WTC11 (cell line): ENCODE measurements around the gene DNTT. TPM values are rescaled to one million over a fixed set of nuclear protein-coding genes. Genes with fewer than 3 reads are reported as not detected.

Experiments
- ATAC-seq: fragments of 200-7000 bp; cut with Tn5 transposase; 2 replicates; pipeline ENCODE4 v1.10.0; 2021; ENCODE audit warnings: mild to moderate bottlenecking, moderate library complexity
- CTCF ChIA-PET: fragments of 300-600 bp; sonication (Branson Sonifier 250); formaldehyde crosslinking; loops from one replicate; lab custom pipeline; 2021; ENCODE audit warnings: antibody characterized with exemption; lab: Charles Lee
- POLR2A ChIA-PET: fragments of 350-600 bp; sonication (Branson Sonifier 250); formaldehyde crosslinking; loops from one replicate; lab custom pipeline; 2021; ENCODE audit warnings: antibody characterized with exemption; lab: Charles Lee
- DNase-seq: peaks from one replicate; pipeline ENCODE4 v3.0.0; 2021; ENCODE audit warnings: low spot score
- H3K27ac Mint-ChIP-seq: 2 replicates; pipeline ENCODE4 v1.8.0; 2021; ENCODE audit warnings: mixed read lengths
- H3K27me3 Mint-ChIP-seq: 2 replicates; pipeline ENCODE4 v1.8.0; 2021; ENCODE audit warnings: low read depth, mild to moderate bottlenecking, moderate library complexity, mixed read lengths
- H3K36me3 Mint-ChIP-seq: 2 replicates; pipeline ENCODE4 v1.8.0; 2021; ENCODE audit warnings: mixed read lengths
- H3K4me1 Mint-ChIP-seq: 2 replicates; pipeline ENCODE4 v1.8.0; 2022; ENCODE audit warnings: mixed read lengths
- H3K4me3 Mint-ChIP-seq: 2 replicates; pipeline ENCODE4 v1.8.0; 2021; ENCODE audit warnings: mild to moderate bottlenecking, moderate library complexity, mixed read lengths
- H3K9me3 Mint-ChIP-seq: 2 replicates; pipeline ENCODE4 v1.8.0; 2021; ENCODE audit warnings: mixed read lengths
- JUN ChIP-seq: sonication (generic); formaldehyde crosslinking; IDR thresholded peaks from 2 replicates; pipeline ENCODE4 v1.8.0; 2023; ENCODE audit warnings: mild to moderate bottlenecking, missing genetic modification reagents
- NR1H2 ChIP-seq: sonication (generic); formaldehyde crosslinking; IDR thresholded peaks from 2 replicates; pipeline ENCODE4 v1.9.0; 2021; ENCODE audit warnings: mild to moderate bottlenecking, moderate library complexity, missing genetic modification reagents
- SMAD4 ChIP-seq: sonication (generic); formaldehyde crosslinking; IDR thresholded peaks from 2 replicates; pipeline ENCODE4 v1.8.0; 2022; ENCODE audit warnings: mild to moderate bottlenecking, missing genetic modification reagents
- SOX15 ChIP-seq: fragments of 250-450 bp; sonication (Bioruptor Pico); IDR thresholded peaks from 2 replicates; pipeline ENCODE4 v1.9.0; 2021; ENCODE audit warnings: mild to moderate bottlenecking
- TCF7 ChIP-seq: sonication (generic); formaldehyde crosslinking; IDR thresholded peaks from 2 replicates; pipeline ENCODE4 v1.8.0; 2022; ENCODE audit warnings: mild to moderate bottlenecking, low read depth, missing genetic modification reagents, moderate library complexity
- ZNF263 ChIP-seq: sonication (generic); formaldehyde crosslinking; IDR thresholded peaks from 2 replicates; pipeline ENCODE4 v1.8.1; 2022; ENCODE audit warnings: low read depth, mild to moderate bottlenecking, moderate library complexity, missing genetic modification reagents
- ZNF317 ChIP-seq: sonication (generic); formaldehyde crosslinking; IDR thresholded peaks from 2 replicates; pipeline ENCODE4 v1.8.1; 2023; ENCODE audit warnings: low read depth, mild to moderate bottlenecking, moderate library complexity, missing genetic modification reagents, borderline replicate concordance
- ZNF423 ChIP-seq: fragments of 250-450 bp; sonication (Bioruptor Pico); IDR thresholded peaks from 2 replicates; pipeline ENCODE4 v2.1.2; 2022; ENCODE audit warnings: mild to moderate bottlenecking, moderate library complexity
- ZNF671 ChIP-seq: fragments of 250-450 bp; sonication (Bioruptor Pico); IDR thresholded peaks from 2 replicates; pipeline ENCODE4 v1.8.0; 2021; ENCODE audit warnings: mild to moderate bottlenecking
- total RNA-seq: library from RNA; stranded (reverse); gene quantifications from 3 replicates; pipeline ENCODE4 v1.2.3, GENCODE V29; 2021
- TF ChIP-seq, protein P1 (sequence below): sonication (generic); formaldehyde crosslinking; IDR thresholded peaks from 2 replicates; pipeline ENCODE4 v1.8.1; 2023; ENCODE audit warnings: mild to moderate bottlenecking, missing genetic modification reagents
- TF ChIP-seq, protein P2 (sequence below): sonication (generic); formaldehyde crosslinking; conservative IDR thresholded peaks from 2 replicates; pipeline ENCODE4 v1.8.1; 2023; ENCODE audit warnings: mild to moderate bottlenecking, low read depth, missing genetic modification reagents, moderate library complexity
- TF ChIP-seq, protein P3 (sequence below): sonication (generic); formaldehyde crosslinking; IDR thresholded peaks from 2 replicates; pipeline ENCODE4 v1.8.0; 2022; ENCODE audit warnings: mild to moderate bottlenecking, missing genetic modification reagents
- TF ChIP-seq, protein P4 (sequence below): fragments of 200-600 bp; IDR thresholded peaks from 2 replicates; pipeline ENCODE4 v1.8.0; 2022; ENCODE audit warnings: antibody characterized with exemption
- TF ChIP-seq, protein P5 (sequence below): fragments of 250-450 bp; sonication (Bioruptor Pico); IDR thresholded peaks from 2 replicates; pipeline ENCODE4 v1.8.0; 2021; ENCODE audit warnings: mild to moderate bottlenecking
- TF ChIP-seq, protein P6 (sequence below): sonication (generic); formaldehyde crosslinking; IDR thresholded peaks from 2 replicates; pipeline ENCODE4 v1.8.1; 2022; ENCODE audit warnings: low read depth, missing genetic modification reagents, borderline replicate concordance
- TF ChIP-seq, protein P7 (sequence below): fragments of 250-450 bp; sonication (Bioruptor Pico); IDR thresholded peaks from 2 replicates; pipeline ENCODE4 v1.9.0; 2021; ENCODE audit warnings: mild to moderate bottlenecking

DNTT gene
- total RNA-seq, 1 experiment from 2014 or later, result not detected

DNA sequence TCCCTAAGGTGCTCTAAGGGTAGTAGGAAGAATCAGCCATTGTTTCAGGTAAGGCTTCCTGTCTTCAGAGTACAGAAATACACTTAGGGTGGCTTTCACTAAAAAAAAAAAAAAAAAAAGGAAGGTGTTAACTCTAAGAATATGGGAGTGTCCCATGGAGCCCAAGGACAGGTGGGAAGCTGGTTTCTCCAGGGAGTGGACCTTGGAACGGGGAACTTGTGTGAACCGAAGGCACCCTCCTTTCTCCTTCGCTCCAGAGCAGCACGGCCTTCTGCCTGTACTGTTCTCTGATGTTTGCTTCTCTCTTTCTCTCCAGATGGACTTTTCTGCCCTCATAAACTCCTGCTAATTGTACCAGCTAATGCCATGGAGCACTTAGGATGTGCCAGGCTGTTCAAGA is 48.3 kb downstream of the DNTT start:
- Mint-ChIP-seq H3K4me3 (no peak overlapping the region), H3K4me1 (peaks cover 20% of the 10 kb centered on the region), H3K36me3 (peaks cover 5% of the 10 kb centered on the region), H3K9me3 (peaks cover 10% of the 10 kb centered on the region; the same call in 1 of the 2 replicates), H3K27ac (no peak overlapping the region)
- no peak for ATAC-seq
- no peak for DNase-seq
- CTCF ChIA-PET, result interaction anchor here (1.0 to 1.4 kb wide), 5 partner anchors 12 to 61 kb away, joined by 3 to 9 read pairs (median 3); no protein-coding TSS in a partner anchor
- TF ChIP-seq, protein P1, sequence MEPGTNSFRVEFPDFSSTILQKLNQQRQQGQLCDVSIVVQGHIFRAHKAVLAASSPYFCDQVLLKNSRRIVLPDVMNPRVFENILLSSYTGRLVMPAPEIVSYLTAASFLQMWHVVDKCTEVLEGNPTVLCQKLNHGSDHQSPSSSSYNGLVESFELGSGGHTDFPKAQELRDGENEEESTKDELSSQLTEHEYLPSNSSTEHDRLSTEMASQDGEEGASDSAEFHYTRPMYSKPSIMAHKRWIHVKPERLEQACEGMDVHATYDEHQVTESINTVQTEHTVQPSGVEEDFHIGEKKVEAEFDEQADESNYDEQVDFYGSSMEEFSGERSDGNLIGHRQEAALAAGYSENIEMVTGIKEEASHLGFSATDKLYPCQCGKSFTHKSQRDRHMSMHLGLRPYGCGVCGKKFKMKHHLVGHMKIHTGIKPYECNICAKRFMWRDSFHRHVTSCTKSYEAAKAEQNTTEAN (CRISPR knock-in tag), result no peak
- no peak for TF ChIP-seq ZNF671 (CRISPR knock-in tag)
- TF ChIP-seq TCF7, result no peak
- TF ChIP-seq, protein P2, sequence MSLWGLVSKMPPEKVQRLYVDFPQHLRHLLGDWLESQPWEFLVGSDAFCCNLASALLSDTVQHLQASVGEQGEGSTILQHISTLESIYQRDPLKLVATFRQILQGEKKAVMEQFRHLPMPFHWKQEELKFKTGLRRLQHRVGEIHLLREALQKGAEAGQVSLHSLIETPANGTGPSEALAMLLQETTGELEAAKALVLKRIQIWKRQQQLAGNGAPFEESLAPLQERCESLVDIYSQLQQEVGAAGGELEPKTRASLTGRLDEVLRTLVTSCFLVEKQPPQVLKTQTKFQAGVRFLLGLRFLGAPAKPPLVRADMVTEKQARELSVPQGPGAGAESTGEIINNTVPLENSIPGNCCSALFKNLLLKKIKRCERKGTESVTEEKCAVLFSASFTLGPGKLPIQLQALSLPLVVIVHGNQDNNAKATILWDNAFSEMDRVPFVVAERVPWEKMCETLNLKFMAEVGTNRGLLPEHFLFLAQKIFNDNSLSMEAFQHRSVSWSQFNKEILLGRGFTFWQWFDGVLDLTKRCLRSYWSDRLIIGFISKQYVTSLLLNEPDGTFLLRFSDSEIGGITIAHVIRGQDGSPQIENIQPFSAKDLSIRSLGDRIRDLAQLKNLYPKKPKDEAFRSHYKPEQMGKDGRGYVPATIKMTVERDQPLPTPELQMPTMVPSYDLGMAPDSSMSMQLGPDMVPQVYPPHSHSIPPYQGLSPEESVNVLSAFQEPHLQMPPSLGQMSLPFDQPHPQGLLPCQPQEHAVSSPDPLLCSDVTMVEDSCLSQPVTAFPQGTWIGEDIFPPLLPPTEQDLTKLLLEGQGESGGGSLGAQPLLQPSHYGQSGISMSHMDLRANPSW (CRISPR knock-in tag), result no peak
- TF ChIP-seq ZNF423 (CRISPR knock-in tag), result no peak
- TF ChIP-seq SMAD4, result no peak
- TF ChIP-seq NR1H2 (CRISPR knock-in tag), result no peak
- TF ChIP-seq ZNF263 (CRISPR knock-in tag), result no peak
- TF ChIP-seq, protein P3, sequence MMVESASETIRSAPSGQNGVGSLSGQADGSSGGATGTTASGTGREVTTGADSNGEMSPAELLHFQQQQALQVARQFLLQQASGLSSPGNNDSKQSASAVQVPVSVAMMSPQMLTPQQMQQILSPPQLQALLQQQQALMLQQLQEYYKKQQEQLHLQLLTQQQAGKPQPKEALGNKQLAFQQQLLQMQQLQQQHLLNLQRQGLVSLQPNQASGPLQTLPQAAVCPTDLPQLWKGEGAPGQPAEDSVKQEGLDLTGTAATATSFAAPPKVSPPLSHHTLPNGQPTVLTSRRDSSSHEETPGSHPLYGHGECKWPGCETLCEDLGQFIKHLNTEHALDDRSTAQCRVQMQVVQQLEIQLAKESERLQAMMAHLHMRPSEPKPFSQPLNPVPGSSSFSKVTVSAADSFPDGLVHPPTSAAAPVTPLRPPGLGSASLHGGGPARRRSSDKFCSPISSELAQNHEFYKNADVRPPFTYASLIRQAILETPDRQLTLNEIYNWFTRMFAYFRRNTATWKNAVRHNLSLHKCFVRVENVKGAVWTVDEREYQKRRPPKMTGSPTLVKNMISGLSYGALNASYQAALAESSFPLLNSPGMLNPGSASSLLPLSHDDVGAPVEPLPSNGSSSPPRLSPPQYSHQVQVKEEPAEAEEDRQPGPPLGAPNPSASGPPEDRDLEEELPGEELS (CRISPR knock-in tag), result no peak
- TF ChIP-seq SOX15, result no peak
- TF ChIP-seq, protein P4, sequence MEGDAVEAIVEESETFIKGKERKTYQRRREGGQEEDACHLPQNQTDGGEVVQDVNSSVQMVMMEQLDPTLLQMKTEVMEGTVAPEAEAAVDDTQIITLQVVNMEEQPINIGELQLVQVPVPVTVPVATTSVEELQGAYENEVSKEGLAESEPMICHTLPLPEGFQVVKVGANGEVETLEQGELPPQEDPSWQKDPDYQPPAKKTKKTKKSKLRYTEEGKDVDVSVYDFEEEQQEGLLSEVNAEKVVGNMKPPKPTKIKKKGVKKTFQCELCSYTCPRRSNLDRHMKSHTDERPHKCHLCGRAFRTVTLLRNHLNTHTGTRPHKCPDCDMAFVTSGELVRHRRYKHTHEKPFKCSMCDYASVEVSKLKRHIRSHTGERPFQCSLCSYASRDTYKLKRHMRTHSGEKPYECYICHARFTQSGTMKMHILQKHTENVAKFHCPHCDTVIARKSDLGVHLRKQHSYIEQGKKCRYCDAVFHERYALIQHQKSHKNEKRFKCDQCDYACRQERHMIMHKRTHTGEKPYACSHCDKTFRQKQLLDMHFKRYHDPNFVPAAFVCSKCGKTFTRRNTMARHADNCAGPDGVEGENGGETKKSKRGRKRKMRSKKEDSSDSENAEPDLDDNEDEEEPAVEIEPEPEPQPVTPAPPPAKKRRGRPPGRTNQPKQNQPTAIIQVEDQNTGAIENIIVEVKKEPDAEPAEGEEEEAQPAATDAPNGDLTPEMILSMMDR, result no peak
- TF ChIP-seq JUN (CRISPR knock-in tag), result no peak
- TF ChIP-seq, protein P5, sequence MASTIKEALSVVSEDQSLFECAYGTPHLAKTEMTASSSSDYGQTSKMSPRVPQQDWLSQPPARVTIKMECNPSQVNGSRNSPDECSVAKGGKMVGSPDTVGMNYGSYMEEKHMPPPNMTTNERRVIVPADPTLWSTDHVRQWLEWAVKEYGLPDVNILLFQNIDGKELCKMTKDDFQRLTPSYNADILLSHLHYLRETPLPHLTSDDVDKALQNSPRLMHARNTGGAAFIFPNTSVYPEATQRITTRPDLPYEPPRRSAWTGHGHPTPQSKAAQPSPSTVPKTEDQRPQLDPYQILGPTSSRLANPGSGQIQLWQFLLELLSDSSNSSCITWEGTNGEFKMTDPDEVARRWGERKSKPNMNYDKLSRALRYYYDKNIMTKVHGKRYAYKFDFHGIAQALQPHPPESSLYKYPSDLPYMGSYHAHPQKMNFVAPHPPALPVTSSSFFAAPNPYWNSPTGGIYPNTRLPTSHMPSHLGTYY (CRISPR knock-in tag), result no peak
- TF ChIP-seq, protein P6, sequence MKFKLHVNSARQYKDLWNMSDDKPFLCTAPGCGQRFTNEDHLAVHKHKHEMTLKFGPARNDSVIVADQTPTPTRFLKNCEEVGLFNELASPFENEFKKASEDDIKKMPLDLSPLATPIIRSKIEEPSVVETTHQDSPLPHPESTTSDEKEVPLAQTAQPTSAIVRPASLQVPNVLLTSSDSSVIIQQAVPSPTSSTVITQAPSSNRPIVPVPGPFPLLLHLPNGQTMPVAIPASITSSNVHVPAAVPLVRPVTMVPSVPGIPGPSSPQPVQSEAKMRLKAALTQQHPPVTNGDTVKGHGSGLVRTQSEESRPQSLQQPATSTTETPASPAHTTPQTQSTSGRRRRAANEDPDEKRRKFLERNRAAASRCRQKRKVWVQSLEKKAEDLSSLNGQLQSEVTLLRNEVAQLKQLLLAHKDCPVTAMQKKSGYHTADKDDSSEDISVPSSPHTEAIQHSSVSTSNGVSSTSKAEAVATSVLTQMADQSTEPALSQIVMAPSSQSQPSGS (CRISPR knock-in tag), result no peak
- TF ChIP-seq, protein P7, sequence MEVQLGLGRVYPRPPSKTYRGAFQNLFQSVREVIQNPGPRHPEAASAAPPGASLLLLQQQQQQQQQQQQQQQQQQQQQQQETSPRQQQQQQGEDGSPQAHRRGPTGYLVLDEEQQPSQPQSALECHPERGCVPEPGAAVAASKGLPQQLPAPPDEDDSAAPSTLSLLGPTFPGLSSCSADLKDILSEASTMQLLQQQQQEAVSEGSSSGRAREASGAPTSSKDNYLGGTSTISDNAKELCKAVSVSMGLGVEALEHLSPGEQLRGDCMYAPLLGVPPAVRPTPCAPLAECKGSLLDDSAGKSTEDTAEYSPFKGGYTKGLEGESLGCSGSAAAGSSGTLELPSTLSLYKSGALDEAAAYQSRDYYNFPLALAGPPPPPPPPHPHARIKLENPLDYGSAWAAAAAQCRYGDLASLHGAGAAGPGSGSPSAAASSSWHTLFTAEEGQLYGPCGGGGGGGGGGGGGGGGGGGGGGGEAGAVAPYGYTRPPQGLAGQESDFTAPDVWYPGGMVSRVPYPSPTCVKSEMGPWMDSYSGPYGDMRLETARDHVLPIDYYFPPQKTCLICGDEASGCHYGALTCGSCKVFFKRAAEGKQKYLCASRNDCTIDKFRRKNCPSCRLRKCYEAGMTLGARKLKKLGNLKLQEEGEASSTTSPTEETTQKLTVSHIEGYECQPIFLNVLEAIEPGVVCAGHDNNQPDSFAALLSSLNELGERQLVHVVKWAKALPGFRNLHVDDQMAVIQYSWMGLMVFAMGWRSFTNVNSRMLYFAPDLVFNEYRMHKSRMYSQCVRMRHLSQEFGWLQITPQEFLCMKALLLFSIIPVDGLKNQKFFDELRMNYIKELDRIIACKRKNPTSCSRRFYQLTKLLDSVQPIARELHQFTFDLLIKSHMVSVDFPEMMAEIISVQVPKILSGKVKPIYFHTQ (CRISPR knock-in tag), result no peak
- no peak for TF ChIP-seq ZNF317
- TF ChIP-seq, all 79 proteins: peak for 0
- POLR2A ChIA-PET, result interaction anchor here (0.6 kb wide), 1 partner anchor 995 kb away, joined by 4 read pairs; no protein-coding TSS in a partner anchor
- no peaks in the 10 kb centered on the region; the same call in 1 of the 2 replicates for H3K27me3 Mint-ChIP-seq
